IPS DF 19.7 (cell line): ENCODE results near the gene DYNLT1.
"Not testable (repeated sequence)": the region's sequence is repeated elsewhere in the genome, so short reads cannot be mapped to it uniquely, and the experiment has no call there.

Experiments used
- DNase-seq: peaks from one replicate; pipeline ENCODE4 v3.0.0-alpha.2; 2013; ENCODE audit warnings: low read depth, low spot score

Gene DYNLT1

DNA sequence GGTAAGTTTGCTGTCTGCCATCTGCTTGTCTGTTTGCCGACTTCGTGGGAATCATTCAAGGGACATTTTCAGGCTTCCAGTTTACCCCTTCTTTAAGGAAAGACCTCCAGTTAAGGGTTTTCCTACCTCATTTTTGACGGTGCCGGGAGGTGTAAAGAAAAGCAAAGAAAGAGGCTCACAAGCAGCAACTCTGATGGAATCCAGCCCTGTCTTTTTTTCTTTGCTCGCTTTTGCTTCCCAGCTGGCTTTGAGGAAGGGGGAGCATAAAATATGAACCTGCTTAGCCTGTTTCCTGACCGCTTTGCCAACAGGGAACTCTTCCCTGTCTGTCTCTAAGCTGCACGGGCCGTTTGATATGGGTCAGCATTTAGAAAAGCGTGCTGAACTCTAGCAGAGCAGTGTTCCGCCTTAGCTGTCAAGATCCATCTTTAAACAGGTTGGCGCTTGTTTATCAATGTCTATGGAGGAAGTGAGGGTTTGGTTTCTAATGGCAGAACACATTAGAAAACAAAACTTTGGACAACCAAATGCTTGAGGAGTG lies 19.2 kb upstream of the DYNLT1 start:
- DNase-seq = no peak

DNA sequence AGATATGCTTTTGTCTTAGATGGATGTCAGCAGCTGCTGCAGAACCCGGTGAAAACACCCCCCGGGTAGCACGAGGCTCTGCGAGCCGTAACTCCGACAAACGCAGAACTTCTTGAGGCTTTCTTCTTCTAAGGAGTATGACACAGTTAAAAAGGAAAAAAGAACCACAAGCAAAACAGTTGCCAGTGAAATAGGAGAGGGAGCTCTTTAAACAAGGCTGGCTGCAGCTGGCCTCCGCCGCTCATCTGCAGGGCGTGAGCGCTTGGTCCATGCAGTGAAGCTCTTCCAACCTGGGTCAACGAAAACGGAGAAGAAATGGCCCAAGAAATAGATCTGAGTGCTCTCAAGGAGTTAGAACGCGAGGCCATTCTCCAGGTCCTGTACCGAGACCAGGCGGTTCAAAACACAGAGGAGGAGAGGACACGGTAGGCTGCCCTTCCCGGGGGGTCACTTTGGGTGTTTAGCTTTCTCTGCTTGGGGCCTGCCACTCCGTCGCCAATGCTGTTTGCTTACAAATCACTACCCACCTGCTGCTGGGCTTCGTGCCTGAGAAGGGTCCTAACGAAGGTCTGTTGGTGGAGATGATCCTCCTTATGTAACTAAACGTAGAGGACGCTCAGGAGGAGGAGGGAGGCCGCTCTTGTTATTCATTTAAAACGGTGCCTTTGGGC lies 18.5 kb upstream of the DYNLT1 start:
- DNase-seq = no peak

DNA sequence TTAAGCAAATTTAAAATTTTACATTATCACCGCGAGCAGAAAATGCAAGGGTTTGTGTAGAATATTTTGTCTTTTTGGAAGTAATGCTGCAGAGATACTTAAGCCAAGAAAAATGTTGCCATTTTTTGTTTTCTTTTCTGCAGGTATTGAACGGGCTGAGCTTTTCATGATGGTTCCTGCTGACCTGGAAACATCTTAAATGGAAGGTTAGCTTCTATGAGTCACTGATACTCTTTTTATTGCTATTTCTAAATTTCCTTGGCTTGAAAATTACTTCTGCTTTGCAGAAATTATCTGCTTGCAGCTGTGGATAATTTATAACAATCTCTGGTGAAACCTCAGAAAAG lies 18.0 kb upstream of the DYNLT1 start:
- DNase-seq = no peak

DNA sequence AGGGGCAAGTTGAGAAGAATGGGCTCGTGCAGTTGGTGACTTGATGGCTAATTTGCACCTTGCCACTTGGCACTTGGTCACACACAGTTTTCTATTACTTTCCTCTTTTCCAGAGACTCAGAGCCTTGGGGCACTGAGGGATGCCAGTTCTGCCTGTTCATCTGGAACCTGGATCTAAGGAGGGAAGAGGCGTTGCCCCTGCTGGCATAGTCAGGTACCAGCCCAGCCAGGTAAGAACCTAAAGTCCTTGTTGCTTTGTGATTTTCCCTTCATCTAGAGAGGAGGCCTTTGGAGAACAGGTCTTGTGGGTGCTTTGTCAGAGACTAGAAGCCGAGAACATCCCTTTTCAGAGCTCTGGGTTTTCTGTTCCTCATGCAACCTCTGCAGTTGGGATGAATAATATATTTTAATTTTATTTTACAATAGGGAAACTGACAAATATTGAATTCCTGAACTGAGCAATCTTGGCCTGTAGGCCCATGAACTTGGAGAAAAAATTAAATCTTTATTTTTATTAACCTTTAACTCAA lies 16.7 kb upstream of the DYNLT1 start:
- DNase-seq = no peak

DNA sequence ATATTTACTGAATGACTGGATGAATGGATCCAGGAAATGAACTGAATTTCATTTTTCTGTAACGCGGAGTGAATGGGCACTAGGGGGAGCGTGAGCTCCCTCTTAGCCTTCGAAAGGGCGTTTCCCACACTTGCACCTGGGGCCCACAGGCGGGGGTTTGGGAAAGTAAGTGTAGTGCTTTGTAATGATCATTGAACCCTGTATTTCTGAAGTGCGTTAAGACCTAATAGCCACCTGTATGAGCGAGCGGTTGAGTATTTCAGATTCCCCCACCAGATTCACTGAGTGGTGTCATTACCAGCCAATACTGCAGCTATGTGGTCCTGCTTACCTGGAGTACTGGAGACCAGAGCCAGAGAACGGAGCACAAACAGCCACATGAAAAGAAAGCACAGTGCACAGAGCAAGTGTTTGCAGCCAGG lies 15.8 kb upstream of the DYNLT1 start:
- DNase-seq = no peak

DNA sequence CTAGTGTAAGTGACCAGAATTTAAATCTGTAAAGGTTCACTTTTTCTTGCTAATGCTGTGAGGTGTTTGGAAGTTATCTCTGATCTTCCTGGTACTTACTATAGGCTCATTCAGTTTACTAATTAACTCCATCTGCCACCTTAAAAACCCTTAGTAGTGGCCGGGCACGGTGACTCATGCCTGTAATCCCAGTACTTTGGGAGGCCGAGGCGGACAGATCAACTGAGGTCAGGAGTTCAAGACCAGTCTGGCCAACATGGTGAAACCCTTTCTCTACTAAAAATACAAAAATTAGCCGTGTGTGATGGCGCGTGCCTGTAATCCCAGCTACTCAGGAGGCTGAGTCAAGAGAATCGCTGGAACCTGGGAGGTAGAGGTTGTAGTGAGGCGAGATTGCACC lies 12.4 kb upstream of the DYNLT1 start:
- DNase-seq = not testable (repeated sequence)

DNA sequence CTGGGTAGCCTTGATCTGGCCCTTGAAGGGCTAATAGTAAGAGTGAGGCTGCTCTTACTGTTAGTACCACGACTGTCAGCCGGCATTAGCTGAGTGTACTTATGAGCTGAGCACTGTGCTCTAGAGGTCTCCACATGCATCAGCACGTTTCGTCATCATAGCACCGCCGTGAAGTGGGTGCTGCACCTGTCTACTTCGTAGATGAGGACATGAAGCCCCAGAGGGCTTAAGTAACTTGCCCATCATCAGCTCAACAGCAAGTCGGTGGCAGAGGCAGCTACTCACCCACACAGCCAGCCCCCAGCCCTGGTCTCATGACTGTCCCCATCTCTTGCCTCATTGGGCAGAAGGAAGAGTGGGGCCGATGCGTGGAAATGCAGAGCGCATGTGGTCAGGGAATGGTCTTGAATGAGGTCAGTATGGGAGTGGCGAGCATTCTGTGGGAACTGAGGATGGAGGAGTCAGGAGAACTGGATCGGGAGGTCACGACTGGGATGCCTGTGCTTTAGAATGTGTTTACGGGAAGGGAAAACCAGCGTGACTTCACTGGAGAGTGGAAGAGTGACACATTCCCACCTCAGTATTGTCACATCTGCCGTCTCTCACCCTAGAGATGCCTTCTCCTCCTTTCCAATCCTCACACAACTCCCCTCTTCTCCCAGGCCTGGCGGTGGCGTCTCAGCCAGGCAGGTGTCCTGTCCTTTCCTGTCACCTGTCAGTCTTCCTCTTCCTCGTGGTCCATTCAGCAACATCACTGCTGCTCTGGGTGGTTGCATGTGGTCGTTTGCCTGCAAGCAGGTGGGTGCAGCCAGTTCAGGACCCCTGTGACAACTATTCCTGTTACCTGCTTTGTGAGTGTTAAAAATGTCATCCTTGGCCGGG lies 11.3 kb upstream of the DYNLT1 start:
- no peak for DNase-seq

DNA sequence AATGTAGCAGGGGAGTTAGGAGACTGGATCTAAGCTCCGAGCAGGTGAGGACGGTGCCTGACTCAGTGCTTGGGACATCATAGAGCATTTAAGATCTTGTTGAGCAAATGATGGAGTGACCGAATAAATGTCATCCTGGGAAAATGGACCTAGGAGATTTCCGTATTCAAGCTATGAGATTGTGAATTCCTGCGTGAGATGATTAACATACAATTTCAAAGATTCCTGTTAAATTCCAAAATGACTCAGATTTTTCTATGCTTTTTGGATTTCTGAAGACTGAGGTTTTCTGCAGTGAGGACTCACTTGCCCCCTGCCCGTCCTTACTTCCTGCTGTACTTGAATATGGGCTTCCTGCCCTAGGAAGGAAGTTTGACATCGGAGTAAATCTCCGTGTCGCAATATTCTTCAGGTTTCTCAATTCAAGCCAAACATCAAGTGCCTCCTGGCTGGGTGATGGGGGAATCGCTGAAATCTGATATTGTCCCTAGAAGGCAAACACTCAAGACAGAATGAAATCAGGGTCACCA lies 10.5 kb upstream of the DYNLT1 start:
- no peak for DNase-seq

DNA sequence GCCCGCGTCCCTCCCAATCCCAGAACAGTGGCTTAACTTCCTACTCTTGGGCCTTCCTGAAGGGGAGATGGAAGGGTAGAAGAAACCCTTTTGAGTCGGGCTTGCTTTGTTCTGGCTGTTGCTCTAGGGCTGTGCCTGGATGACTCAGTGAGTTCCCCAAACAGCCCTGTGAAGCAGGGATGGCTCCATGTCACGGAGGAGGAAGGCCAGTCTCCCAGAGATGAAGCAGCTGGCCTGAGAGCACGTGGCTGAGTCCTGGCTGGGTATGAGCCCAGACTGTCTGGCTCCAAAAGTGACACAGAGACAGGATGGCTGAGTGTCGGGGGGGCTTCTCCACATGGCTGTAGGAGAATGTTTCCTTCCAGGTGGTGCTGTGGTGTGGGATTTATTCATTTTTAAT lies 10.0 kb upstream of the DYNLT1 start:
- DNase-seq = no peak

DNA sequence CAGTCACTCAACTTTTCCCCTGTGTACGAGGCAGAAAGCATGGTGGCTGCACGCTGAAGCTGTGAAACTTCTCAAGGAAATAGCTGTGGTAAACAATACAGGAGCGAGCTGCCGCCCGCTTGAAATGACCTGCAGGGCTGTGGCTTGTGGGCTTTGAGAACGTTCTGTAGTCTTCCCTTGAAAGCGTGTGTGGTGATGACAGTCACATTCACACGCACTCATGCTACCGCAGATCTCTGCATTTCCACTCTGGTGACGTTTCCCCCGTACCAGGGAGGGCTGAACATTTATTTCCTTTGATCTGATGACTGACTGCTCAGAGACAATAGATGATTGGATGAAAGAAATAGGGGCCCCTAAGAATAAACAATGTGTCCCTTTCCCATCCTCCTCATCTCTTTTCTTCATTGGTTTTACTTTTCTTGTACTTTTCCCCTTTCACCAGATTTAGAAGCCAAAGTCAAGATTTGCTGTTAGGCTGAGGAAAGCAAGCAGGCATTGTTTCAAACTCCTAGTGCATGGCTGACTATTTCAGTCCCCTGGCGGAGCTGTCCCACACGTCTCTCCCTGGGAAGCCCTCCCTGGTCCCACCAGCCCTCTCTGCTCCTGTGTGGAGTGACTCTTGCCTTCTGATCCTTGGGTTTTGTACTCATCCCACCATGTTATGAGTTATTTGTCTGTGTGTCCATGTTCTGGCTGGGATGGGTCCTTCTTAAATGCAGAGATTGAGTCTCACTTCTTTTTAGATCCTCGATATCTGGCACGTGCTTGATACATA lies 9.2 kb upstream of the DYNLT1 start:
- DNase-seq = no peak

DNA sequence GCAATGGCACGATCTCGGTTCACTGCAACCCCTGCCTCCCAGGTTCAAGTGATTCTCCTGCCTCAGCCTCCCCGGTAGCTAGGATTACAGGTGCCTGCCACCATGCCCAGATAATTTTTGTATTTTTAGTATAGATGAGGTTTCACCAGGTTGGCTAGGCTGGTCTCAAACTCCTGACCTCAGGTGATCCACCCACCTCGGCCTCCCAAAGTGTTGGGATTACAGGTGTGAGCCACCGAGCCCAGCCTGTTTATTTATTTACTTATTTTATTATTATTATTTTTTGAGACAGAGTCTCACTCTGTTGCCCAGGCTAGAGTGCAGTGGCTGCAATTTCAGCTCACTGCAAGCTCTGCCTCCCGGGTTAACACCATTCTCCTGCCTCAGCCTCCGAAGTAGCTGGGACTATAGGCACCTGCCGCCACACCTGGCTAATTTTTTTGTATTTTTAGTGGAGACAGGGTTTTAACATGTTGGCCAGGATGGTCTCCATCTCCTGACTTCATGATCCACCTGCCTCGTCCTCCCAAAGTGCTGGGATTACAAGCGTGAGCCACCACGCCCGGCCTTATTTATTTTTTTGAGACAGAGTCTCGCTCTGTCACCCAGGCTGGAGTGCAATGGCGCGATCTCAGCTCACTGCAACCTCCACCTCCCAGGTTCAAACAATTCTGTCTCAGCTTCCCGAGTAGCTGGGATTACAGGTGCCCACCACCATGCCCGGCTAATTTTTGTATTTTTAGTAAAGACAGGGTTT lies 7.6 kb upstream of the DYNLT1 start:
- not testable (repeated sequence) for DNase-seq

DNA sequence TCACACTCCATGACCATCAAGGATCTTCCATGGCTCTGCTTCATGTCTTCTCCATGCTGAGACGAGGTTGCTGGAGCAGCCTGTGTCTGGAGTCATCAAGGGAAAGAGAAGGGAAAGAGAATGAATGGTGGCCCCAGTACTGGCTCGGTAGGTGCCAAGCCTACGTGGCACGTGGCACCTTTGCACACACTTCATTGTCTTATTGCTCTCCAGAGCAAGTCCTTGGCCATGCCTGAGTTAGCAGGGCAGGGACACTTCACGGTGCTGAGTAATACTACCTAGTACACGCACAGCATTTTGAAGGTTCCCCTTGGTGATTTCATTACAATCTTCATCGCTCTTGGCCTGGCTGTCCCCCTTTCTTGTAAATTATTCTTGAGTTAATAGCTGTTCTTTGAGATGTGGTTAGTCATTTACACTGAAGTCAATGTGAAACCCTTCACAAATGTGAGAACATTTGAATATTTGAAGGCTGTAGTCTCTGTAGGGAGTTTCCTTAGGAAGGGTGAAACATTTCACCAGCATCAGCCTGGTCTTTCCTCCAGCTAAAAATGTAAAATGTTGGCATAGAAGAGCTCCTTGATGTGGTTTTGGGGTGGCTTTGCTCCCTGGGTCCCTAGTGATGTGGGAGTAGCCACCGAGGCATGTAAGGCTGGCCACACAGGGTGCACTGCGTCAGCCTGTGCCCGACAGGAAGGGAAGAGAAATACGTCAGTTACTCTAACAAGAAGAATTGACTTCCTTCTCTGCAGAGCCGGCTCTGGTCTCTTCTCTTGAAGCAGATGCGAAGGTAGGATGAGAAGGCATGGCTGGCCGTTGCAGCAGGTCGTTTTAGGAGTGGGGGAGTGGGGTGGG lies 5.0 kb upstream of the DYNLT1 start, which contains the start of gene SYTL3:
TSS of gene SYTL3 (plus strand) at position 766 of the 855 bp plus-strand sequence. CDS start 13,215 bp downstream, outside the sequence.
- no peak for DNase-seq

DNA sequence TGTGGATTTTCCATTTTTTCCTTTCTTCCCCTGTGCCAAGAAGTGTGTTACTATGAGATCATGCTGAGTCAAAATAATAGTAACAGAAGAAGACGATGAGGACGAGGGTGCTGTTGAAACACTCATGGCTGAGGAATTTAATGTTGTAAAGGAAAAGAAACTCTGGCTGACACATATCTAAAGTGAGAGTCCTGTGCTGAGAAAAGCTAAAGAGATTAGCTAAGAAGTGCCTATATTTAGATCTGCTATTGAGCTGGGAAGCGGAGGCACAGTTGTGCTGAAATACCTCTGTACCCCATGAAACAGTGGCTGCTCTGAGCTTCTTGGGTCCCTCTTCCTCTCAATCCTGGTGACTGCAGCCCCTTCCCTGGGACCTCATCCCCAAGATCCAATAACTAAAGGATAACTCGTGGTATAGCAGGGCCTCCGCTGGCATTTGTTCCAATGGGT lies 4.2 kb upstream of the DYNLT1 start:
- DNase-seq = no peak

DNA sequence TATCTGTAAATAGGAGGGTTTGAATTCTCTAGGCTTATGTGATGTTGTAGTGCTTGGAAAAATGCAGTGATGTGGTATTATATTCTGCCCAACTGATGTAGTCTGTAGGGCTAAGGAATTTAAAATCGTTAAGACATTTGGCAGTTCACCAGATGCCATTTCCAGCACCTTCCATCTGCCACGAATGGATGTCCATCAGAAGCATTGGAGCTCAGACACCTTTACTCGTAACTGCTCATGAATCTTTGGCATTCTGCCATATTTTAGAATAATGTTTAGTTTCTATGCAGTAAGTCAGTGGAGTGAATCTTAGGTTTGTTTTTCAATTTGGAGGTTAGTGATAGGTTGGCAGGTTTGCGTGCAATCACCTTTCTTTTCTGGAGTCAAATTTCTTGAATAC lies 3.0 kb upstream of the DYNLT1 start:
- no peak for DNase-seq

DNA sequence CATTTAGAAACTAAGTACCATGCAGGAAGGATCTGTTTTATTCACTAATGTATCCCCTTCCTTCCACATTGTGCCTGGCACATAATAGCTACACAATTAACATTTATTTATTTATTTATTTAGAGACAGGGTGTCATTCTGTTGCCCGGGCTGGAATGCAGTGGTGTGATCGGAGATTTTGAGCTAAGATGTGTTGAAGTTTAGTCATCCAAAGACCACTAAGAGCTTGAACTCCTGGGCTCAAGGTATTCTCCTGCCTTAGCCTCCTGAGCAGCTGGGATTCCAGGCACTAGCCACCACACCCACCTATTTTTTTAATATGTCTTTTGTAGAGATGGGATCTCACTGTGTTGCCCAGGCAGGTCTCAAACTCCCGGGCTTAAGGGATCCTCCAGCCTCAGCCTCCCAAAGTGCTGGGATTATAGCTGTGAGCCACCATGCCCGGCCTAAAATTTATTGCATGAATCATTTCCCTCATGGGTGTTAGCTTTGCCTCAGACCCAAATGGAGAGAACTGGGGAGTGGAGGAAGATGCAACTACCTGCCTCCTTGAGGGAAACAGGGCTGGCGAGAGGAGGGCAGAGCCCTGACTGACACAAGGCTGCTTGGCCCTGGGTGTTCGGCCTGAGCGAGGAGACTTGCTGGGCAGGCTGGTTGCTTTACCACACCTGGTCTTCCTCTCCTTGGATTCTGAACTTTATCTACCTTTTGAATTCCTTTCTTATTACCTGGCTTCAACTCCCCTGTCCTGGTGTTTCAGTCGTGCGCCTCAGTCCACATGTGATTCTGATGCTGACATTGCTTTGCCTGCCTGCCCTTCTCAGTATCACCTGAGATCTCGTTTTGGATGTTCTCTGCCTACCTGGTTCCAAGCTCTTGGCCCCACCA lies 1.7 kb upstream of the DYNLT1 start:
- no peak for DNase-seq

DNA sequence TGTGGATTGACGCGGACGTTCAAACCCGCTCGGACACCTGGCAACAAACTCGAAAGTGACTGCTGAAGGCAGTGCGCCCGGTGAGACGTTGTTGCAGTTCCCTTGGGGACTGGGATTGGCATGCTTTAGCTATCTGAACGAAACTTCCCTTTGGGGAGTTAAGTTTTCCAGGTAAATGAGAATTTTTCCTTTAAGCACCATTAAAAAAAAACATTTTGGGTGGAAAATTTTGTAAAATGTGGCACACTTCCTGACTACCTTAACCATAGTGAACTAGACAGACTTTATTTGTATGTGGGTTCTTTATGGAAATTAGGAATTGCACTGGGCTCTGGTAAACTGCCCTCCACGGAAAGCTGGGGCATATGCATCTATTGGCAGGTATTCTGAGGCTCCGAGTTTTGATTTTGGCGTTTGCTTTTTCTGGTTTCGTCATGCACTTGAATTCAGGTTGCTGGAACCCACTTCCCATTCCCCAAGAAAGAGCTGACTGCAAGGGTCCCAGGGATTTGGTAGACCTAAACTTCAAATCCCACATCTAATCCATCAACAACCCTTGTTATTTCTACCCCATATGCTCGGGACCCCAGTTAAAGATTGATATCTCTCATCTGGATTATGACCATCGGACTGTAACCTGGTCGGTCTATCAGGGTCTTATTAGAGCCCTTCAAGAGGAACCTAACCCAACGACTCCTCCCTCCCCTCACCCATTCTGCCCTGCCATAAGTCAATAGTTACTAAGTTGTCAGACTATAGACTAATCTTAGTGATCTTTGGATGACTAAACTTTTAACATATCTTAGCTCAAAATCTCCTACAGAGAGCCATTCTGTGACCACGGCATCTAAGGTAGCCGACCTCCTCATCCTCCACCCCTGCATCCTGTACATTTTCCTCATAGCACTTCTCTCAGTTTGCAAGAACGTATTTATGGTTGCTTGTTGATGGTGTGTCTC lies 800 bp upstream of the DYNLT1 start:
- DNase-seq = no peak

DNA sequence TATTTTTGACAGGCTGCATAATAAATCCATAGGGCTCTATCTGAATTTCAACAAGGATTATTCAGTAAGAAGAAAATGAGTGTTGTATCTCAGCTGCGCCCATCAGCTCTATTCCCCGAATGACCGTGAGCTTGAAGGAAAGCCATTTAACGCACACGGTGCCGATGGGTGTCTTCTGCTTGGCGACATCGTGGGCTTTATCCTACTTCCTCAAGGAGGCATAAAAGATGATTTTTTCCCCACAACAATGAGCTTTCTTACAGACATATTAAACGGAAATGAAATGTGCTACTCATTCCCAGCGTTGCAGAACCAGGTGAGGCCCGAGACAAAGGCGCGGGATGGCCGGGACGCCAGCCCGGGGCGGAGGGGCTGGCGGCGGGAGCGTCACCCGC lies 710 bp downstream of the DYNLT1 start:
- DNase-seq = no peak
